GM13977 (cell line): ENCODE data around the gene SULF2.

Experiments
- DNase-seq: peaks from one replicate; pipeline ENCODE4 v3.0.0; 2012; ENCODE audit warnings: low spot score
- CTCF ChIP-seq: IDR thresholded peaks from 2 replicates; pipeline ENCODE4 v1.5.1; 2012; ENCODE audit warnings: mild to moderate bottlenecking, control low read depth; ENCODE audit not compliant: insufficient read depth; ENCODE audit errors: extremely low read depth, missing control alignments
- in situ Hi-C: fragments of 300-500 bp; cut with MboI; formaldehyde crosslinking; loops from one replicate; pipeline ENCODE4 v1.12.0; 2022; ENCODE audit warnings: low sequenced_read_pairs, low pct_unique_long_range_greater_than_20kb, mixed read lengths, inconsistent platforms; ENCODE audit not compliant: unreplicated experiment

SULF2 gene

GRCh38 chr20:47701612-47702011 is 83.7 kb downstream of the SULF2 start:
- in situ Hi-C loops: loop anchor here (25.0 kb wide), 1 partner anchor 911 kb away; no protein-coding TSS in a partner anchor
- no peak for TF ChIP-seq CTCF
- DNase-seq: no peak

GRCh38 chr20:47700327-47700726 is 85.0 kb downstream of the SULF2 start:
- in situ Hi-C loops: loop anchor here (25.0 kb wide), 1 partner anchor 912 kb away; no protein-coding TSS in a partner anchor

GRCh38 chr20:47699818-47700217 is 85.5 kb downstream of the SULF2 start:
- no peak for DNase-seq
- TF ChIP-seq CTCF: no peak
- in situ Hi-C loops: loop anchor here (25.0 kb wide), 1 partner anchor 912 kb away; no protein-coding TSS in a partner anchor

More at GRCh38 chr20:47700327-47700726, 85.0 kb downstream of the SULF2 start:
- TF ChIP-seq CTCF: no peak
- no peak for DNase-seq

GRCh38 chr20:47698142-47698541 is 87.1 kb downstream of the SULF2 start:
- in situ Hi-C loops: no loop called here
- TF ChIP-seq CTCF: no peak
- DNase-seq: no peak

GRCh38 chr20:47696856-47697255 is 88.4 kb downstream of the SULF2 start:
- TF ChIP-seq CTCF: no peak
- in situ Hi-C loops: no loop called here
- no peak for DNase-seq

GRCh38 chr20:47694021-47694818 is 91.1 kb downstream of the SULF2 start:
- no peak for DNase-seq
- TF ChIP-seq CTCF: no peak
- in situ Hi-C loops: no loop called here
